Loucy (cell line): ENCODE measurements around the gene CCDC149.

ENCODE experiments used
- CTCF ChIP-seq: fragments of 200-600 bp; sonication (generic); conservative IDR thresholded peaks from 2 replicates; pipeline ENCODE4 v1.5.1; 2014; ENCODE audit warnings: mild to moderate bottlenecking, antibody characterized with exemption, low read length
- EZH2phosphoT487 ChIP-seq: fragments of 200-600 bp; IDR thresholded peaks from 2 replicates; pipeline ENCODE4 v1.6.1; 2018; ENCODE audit warnings: antibody characterized with exemption, mild to moderate bottlenecking, moderate library complexity, borderline replicate concordance

- TF ChIP-seq CTCF (no peak), EZH2phosphoT487 (no peak)
Observed at GRCh38 chr4:24772952-24773351, 139.9 kb downstream of the CCDC149 start.
